Measurements from ENCODE around the gene NAV2.

NAV2 gene

DNA sequence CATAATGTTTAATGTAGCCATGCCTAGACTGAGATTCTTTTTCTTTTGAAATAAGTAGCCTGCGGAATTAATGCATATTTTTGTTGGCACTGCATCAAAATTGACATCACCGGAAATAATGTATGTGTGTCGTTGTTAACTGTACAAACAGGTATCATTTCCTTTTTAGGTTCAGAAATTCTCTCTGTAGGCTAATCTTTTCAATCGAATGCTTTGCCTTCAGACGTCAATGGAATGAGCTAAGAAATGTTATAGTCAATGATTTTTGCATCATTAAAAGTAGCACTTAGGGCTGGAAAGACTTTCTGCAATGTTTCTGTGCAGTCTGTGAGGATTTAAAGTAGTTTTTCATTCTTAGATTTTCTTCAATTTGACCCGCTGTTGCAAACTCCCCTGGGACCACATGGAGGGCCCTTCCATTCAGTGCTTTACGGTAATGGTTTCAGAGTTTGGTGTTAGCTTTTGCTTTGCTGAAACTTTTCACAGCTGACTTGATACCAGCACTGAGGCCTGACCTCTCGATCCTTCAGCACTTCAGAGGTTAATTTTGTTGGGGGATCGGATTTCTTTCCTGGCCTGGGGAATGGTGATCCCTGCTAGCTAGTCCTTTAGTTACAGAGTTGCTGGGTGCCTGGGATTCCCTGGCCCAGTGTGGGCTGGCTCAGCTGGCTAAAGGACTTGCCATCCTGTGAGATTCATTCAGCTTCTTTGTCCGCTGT, 309.9 kb downstream of the NAV2 start:
- H3K36me3 ChIP-seq (ENCODE audit: control insufficient read depth in 2 of 2, insufficient read depth in 2 of 2, low read length in 2 of 2) = no peaks in the 10 kb centered on the region
- no peaks in the 10 kb centered on the region for H3K9me3 ChIP-seq (ENCODE audit: control insufficient read depth in 2 of 2, low read length in 2 of 2)
- H3K27me3 ChIP-seq (ENCODE audit: control insufficient read depth in 2 of 2, insufficient read depth in 2 of 2, low read length in 2 of 2) = no peaks in the 10 kb centered on the region
- H3K9ac ChIP-seq (ENCODE audit: low read depth in 1 of 2, low read length in 2 of 2) = no peak overlapping the region
- no peak overlapping the region for H3K4me3 ChIP-seq (ENCODE audit: low read length in 2 of 2)
- no peak overlapping the region for H3K27ac ChIP-seq (ENCODE audit: low read depth in 2 of 2, low read length in 2 of 2)
- H3K4me1 ChIP-seq (ENCODE audit: control insufficient read depth in 2 of 2, insufficient read depth in 2 of 2, low read length in 2 of 2) = peaks cover 0 to 4% of the 10 kb centered on the region in 2 donors

DNA sequence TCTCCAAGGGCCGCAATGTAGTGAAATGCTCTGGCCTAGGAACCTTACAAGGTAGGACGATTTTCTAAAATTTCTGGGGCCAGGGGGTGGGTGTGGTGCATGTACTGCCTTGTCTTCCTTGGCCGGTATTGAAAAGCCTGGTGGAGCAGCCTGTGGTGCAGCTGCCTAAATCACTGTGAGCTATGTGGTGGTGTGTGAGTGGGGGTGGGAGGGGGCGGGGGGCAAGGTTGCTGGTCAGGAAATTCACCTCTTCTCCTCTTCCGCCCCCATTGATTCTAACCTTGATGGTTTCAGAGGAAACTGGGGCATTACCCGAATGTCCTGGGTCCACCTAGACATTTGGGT, 310.4 kb downstream of the NAV2 start:
- no peak overlapping the region for H3K9ac ChIP-seq (ENCODE audit: low read depth in 1 of 2, low read length in 2 of 2)
- no peak overlapping the region for H3K4me3 ChIP-seq (ENCODE audit: low read length in 2 of 2)
- no peaks in the 10 kb centered on the region for H3K36me3 ChIP-seq (ENCODE audit: control insufficient read depth in 2 of 2, insufficient read depth in 2 of 2, low read length in 2 of 2)
- H3K27me3 ChIP-seq (ENCODE audit: control insufficient read depth in 2 of 2, insufficient read depth in 2 of 2, low read length in 2 of 2) = no peaks in the 10 kb centered on the region
- H3K9me3 ChIP-seq (ENCODE audit: control insufficient read depth in 2 of 2, low read length in 2 of 2) = no peaks in the 10 kb centered on the region
- H3K27ac ChIP-seq (ENCODE audit: low read depth in 2 of 2, low read length in 2 of 2) = no peak overlapping the region
- peaks cover 0 to 4% of the 10 kb centered on the region in 2 donors for H3K4me1 ChIP-seq (ENCODE audit: control insufficient read depth in 2 of 2, insufficient read depth in 2 of 2, low read length in 2 of 2)

DNA sequence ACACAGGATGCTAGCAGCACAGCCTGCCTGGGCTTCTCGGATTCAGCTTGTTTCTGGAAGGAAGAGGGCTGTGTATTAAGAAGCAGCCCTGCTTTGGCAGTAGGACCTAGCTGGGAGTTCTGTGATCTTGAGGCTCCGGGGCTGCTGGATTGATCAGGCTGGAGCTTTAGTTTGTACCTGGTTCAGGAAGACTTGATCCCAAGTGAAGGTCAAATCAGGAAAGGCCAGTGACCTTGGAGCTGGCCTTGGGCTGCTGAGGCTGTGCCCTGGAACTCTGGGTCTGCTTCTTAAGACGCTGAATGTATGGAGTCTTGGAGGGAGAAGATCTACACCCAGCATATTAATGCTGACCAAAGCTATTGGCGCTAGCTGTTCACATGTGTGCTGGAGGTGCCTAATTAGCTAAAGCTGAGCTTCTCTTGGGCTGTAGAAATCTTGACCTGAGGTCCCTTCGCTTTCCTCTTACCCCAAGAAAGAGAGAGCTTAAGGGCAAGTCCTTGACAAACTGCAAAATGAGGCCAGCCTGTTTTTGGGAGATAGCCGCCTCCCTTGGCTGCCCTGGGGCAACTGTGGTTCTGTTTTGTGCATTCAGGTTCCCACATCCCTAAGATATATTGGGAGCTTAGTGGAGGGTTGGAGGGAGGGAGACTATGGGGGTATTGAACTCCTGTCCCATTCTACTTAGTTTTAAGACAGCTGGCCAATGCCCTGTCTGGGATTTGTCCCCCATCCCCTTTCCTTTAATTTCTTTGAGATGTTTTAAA, 311.7 kb downstream of the NAV2 start:
- peaks cover 0 to 4% of the 10 kb centered on the region in 2 donors for H3K4me1 ChIP-seq (ENCODE audit: control insufficient read depth in 2 of 2, insufficient read depth in 2 of 2, low read length in 2 of 2)
- H3K9ac ChIP-seq (ENCODE audit: low read depth in 1 of 2, low read length in 2 of 2) = no peak overlapping the region

DNA sequence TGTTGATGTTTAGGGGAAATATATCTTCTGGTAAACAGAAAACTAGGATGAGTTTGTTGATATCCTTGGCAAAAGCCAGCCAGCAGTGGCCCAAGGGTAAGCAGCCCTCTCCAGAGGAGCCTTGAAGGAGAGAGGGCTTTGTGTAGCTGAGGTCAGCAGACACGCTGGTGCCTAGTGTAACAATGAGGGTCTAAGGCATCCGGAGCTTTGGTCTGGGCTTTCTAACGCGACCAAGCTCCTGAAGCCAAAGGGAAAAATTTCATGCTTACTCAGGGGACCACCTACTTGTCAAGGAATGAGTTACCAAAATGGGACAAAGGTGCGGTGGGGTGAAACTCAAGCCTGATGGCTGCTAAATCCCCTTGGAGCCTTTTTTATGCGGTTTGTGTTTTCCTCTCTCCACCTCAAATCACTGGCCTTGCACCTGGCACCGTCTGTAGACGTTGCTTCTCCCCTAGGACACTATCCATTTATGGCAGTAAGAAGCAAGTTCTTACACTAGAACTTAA, 312.7 kb downstream of the NAV2 start:
- Histone ChIP-seq H3K36me3 (ENCODE audit: control insufficient read depth in 2 of 2, insufficient read depth in 2 of 2, low read length in 2 of 2) (no peaks in the 10 kb centered on the region), H3K9ac (ENCODE audit: low read depth in 1 of 2, low read length in 2 of 2) (no peak overlapping the region), H3K27ac (ENCODE audit: low read depth in 2 of 2, low read length in 2 of 2) (no peak overlapping the region), H3K4me1 (ENCODE audit: control insufficient read depth in 2 of 2, insufficient read depth in 2 of 2, low read length in 2 of 2) (peaks cover 0 to 4% of the 10 kb centered on the region in 2 donors), H3K4me3 (ENCODE audit: low read length in 2 of 2) (no peak overlapping the region), H3K9me3 (ENCODE audit: control insufficient read depth in 2 of 2, low read length in 2 of 2) (no peaks in the 10 kb centered on the region), H3K27me3 (ENCODE audit: control insufficient read depth in 2 of 2, insufficient read depth in 2 of 2, low read length in 2 of 2) (no peaks in the 10 kb centered on the region)

More for the DNA sequence above, 311.7 kb downstream of the NAV2 start:
- Histone ChIP-seq H3K9me3 (ENCODE audit: control insufficient read depth in 2 of 2, low read length in 2 of 2) (no peaks in the 10 kb centered on the region), H3K4me3 (ENCODE audit: low read length in 2 of 2) (no peak overlapping the region), H3K27ac (ENCODE audit: low read depth in 2 of 2, low read length in 2 of 2) (no peak overlapping the region), H3K27me3 (ENCODE audit: control insufficient read depth in 2 of 2, insufficient read depth in 2 of 2, low read length in 2 of 2) (no peaks in the 10 kb centered on the region), H3K36me3 (ENCODE audit: control insufficient read depth in 2 of 2, insufficient read depth in 2 of 2, low read length in 2 of 2) (no peaks in the 10 kb centered on the region)

DNA sequence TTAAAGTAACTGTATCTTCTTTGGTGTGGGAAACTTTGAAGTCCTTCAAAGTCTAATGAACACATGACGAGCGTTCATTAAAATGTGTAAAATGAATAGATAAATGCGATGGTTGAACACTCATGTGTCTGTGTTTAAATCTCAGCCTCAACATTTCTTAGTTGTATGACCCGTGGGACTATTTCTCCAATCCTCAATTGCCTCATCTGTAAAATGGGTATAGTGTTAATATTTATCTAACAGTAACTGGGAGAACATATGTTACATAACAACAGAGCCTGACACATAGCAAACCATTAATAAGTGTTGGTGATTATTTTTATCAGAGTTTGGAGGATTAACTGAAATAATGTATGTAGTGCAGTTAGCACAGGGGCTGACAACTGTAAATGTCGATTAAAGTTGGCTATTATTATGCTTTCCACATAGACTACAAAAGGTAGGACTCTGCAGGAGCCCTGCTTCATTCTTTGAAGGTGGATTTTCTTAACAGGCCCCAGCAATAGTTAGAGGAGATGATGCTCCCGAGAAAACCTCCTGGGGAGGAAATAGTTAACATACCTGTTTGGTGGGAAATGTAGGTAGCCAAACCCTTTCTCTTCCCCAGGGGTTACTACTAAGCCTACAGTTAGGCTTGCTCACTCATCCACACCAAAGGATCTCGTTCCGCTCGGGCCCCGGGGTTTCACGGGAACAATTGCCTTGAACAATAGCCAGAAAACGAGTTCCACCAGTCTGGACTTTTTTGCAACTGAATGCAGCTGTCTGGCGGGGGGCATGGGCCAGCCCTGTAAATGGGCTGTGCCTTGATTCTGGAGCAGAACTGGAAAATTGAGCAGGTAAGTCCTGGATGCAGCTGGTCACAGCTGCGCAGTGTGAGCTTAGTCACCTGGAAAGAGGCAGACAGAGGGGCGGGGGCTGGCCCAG, 314.3 kb downstream of the NAV2 start:
- Histone ChIP-seq H3K27ac (ENCODE audit: low read depth in 2 of 2, low read length in 2 of 2) (no peak overlapping the region), H3K4me3 (ENCODE audit: low read length in 2 of 2) (no peak overlapping the region), H3K9ac (ENCODE audit: low read depth in 1 of 2, low read length in 2 of 2) (no peak overlapping the region), H3K9me3 (ENCODE audit: control insufficient read depth in 2 of 2, low read length in 2 of 2) (no peaks in the 10 kb centered on the region), H3K36me3 (ENCODE audit: control insufficient read depth in 2 of 2, insufficient read depth in 2 of 2, low read length in 2 of 2) (no peaks in the 10 kb centered on the region), H3K4me1 (ENCODE audit: control insufficient read depth in 2 of 2, insufficient read depth in 2 of 2, low read length in 2 of 2) (peaks cover 0 to 4% of the 10 kb centered on the region in 2 donors), H3K27me3 (ENCODE audit: control insufficient read depth in 2 of 2, insufficient read depth in 2 of 2, low read length in 2 of 2) (no peaks in the 10 kb centered on the region)

DNA sequence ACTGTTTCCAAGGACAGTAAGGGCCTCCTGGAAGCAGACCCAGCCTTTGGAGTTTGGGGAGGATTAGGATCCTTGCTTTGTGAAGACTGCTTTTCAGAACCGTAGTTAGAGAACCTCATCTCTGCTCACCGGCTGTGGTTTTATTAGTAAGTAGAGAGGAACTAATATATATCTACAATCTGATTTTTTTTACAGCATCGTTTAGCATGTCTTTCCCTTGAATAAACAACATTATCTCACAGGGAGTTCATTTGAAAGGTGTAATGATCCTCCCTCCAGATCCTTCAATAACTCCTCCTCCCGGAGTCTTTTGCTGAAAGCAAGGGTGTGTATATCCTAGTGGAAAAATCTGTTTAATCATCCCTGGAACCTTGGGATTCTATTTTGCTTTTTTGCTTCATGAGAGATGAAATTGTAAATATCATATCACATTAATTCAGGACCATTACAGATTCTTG, 314.9 kb downstream of the NAV2 start:
- no peak overlapping the region for H3K27ac ChIP-seq (ENCODE audit: low read depth in 2 of 2, low read length in 2 of 2)

DNA sequence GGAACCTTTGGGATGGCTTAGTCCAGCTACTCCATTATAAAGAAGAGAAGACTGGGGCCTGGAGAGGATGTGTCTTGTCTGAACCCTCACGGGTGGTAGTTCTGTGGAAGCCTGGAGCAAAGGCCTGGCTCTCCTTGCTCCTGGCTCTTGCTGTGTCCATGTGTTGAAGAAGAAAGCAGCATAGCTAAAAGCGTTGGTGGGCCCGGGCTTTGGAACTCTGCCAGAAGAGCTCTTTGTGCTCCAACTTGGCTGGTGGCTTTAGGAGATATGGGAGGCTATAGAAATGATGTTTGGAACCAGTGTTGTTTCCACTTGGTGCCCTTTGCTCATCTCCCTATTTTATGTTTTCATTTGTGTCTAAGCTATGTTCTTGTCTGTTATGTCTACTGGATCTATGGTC, 316.6 kb downstream of the NAV2 start:
- no peak overlapping the region for H3K9ac ChIP-seq (ENCODE audit: low read depth in 1 of 2, low read length in 2 of 2)
- H3K4me3 ChIP-seq (ENCODE audit: low read length in 2 of 2) = no peak overlapping the region
- no peaks in the 10 kb centered on the region for H3K9me3 ChIP-seq (ENCODE audit: control insufficient read depth in 2 of 2, low read length in 2 of 2)
- no peaks in the 10 kb centered on the region for H3K36me3 ChIP-seq (ENCODE audit: control insufficient read depth in 2 of 2, insufficient read depth in 2 of 2, low read length in 2 of 2)
- no peak overlapping the region for H3K27ac ChIP-seq (ENCODE audit: low read depth in 2 of 2, low read length in 2 of 2)
- H3K4me1 ChIP-seq (ENCODE audit: control insufficient read depth in 2 of 2, insufficient read depth in 2 of 2, low read length in 2 of 2) = peaks cover 0 to 4% of the 10 kb centered on the region in 2 donors
- no peaks in the 10 kb centered on the region for H3K27me3 ChIP-seq (ENCODE audit: control insufficient read depth in 2 of 2, insufficient read depth in 2 of 2, low read length in 2 of 2)

More for the DNA sequence above, 314.9 kb downstream of the NAV2 start:
- Histone ChIP-seq H3K9me3 (ENCODE audit: control insufficient read depth in 2 of 2, low read length in 2 of 2) (no peaks in the 10 kb centered on the region), H3K4me1 (ENCODE audit: control insufficient read depth in 2 of 2, insufficient read depth in 2 of 2, low read length in 2 of 2) (peaks cover 0 to 4% of the 10 kb centered on the region in 2 donors), H3K4me3 (ENCODE audit: low read length in 2 of 2) (no peak overlapping the region), H3K27me3 (ENCODE audit: control insufficient read depth in 2 of 2, insufficient read depth in 2 of 2, low read length in 2 of 2) (no peaks in the 10 kb centered on the region), H3K36me3 (ENCODE audit: control insufficient read depth in 2 of 2, insufficient read depth in 2 of 2, low read length in 2 of 2) (no peaks in the 10 kb centered on the region), H3K9ac (ENCODE audit: low read depth in 1 of 2, low read length in 2 of 2) (no peak overlapping the region)

DNA sequence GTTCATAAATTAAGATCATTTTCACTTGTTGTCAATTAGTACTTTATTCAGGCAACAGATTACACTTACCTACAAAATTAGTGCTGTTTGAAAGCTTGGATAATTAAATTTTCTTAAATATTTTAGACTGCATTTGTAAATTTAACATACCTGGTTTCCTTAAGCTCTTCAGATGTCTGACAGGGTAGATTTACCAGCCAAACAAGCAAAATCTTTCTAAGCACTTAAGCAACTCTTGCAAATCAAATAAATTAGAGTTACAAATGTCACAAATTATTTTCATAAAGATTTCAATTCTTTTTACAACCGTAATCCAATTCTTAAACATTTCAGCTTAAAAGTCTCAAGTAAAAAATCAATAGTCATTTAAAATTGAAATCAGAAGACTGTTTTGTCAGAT, 317.8 kb downstream of the NAV2 start:
- Histone ChIP-seq H3K9ac (ENCODE audit: low read depth in 1 of 2, low read length in 2 of 2) (no peak overlapping the region), H3K4me1 (ENCODE audit: control insufficient read depth in 2 of 2, insufficient read depth in 2 of 2, low read length in 2 of 2) (peaks cover 0 to 4% of the 10 kb centered on the region in 2 donors), H3K36me3 (ENCODE audit: control insufficient read depth in 2 of 2, insufficient read depth in 2 of 2, low read length in 2 of 2) (no peaks in the 10 kb centered on the region), H3K27me3 (ENCODE audit: control insufficient read depth in 2 of 2, insufficient read depth in 2 of 2, low read length in 2 of 2) (no peaks in the 10 kb centered on the region), H3K9me3 (ENCODE audit: control insufficient read depth in 2 of 2, low read length in 2 of 2) (no peaks in the 10 kb centered on the region), H3K27ac (ENCODE audit: low read depth in 2 of 2, low read length in 2 of 2) (no peak overlapping the region), H3K4me3 (ENCODE audit: low read length in 2 of 2) (no peak overlapping the region)

DNA sequence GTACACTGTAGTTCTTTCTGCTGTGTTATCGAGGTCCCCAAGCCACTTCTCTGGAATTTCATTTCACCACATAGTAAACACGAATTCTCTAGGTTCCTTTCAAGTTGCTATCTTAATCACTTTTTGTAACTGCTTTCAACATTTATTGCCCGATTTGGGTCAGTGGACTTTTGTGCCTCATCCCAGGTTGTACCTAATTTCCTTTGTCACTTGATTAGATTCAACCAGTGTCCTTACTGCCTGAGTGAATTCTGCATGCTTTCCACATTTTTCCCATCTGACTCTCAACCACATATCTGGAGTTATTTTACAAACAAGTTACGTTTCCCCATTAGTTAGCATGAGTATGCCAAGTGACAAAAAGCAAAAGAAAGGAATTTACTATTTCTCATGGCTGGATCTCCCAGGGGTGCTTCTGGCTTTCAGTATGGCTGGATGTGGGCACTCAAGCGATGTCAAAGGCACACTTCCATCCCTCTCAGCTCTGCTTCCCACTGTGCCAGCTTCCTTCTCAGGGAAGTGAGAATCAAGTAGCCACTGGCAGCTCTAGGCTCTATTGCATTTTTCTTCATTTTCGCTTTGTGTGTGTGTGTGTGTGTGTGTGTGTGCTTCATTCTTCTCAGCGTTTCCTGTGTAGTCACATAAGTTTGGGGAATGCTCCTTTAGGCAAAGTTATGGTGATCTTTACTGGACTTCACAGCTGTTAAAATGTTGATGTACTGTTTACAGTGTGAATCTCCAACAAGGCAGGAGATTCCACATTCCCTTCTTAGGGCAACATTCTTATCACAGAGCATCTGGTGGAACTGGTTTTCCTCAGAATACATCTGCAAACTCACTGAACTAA, 318.7 kb downstream of the NAV2 start:
- no peaks in the 10 kb centered on the region for H3K9me3 ChIP-seq (ENCODE audit: control insufficient read depth in 2 of 2, low read length in 2 of 2)
- H3K4me1 ChIP-seq (ENCODE audit: control insufficient read depth in 2 of 2, insufficient read depth in 2 of 2, low read length in 2 of 2) = peaks cover 0 to 4% of the 10 kb centered on the region in 2 donors
- no peak overlapping the region for H3K4me3 ChIP-seq (ENCODE audit: low read length in 2 of 2)
- H3K9ac ChIP-seq (ENCODE audit: low read depth in 1 of 2, low read length in 2 of 2) = no peak overlapping the region
- no peaks in the 10 kb centered on the region for H3K36me3 ChIP-seq (ENCODE audit: control insufficient read depth in 2 of 2, insufficient read depth in 2 of 2, low read length in 2 of 2)
- H3K27ac ChIP-seq (ENCODE audit: low read depth in 2 of 2, low read length in 2 of 2) = no peak overlapping the region
- H3K27me3 ChIP-seq (ENCODE audit: control insufficient read depth in 2 of 2, insufficient read depth in 2 of 2, low read length in 2 of 2) = no peaks in the 10 kb centered on the region

Data from mucosa of rectum (tissue), 2 donors.